Endothelial cell of umbilical vein (primary cell): ENCODE measurements around the gene TXNIP. TPM values are rescaled to one million over a fixed set of nuclear protein-coding genes. Genes with fewer than 3 reads are reported as not detected.
A peak's percentile ranks its signal among the peaks of the same experiment; 100 is the strongest.

ENCODE experiments used
- BruUV-seq: library from RNA; stranded (reverse); fragments of 400-500 nt; replicated peaks from 2 replicates; lab custom pipeline; 2021; lab: Mats Ljungman, UMichigan
- CTCF ChIA-PET: fragments of 300-600, 350-600 bp; sonication (Branson Sonifier 250); formaldehyde crosslinking; loops from one replicate; lab custom pipeline; 2021; ENCODE audit warnings: antibody characterized with exemption, inconsistent platforms; lab: Charles Lee
- POLR2A ChIA-PET: fragments of 300-600, 350-600 bp; sonication (Branson Sonifier 250); formaldehyde crosslinking; loops from one replicate; lab custom pipeline; 2021; ENCODE audit warnings: antibody characterized with exemption, inconsistent platforms; lab: Charles Lee
- DNase-seq: peaks from one replicate; pipeline ENCODE4 v3.0.0-alpha.2; 2011; ENCODE audit warnings: low read depth, low spot score
- FAIRE-seq: peaks from 2 replicates; lab custom pipeline; 2011; peaks lifted over from hg19 to GRCh38; lab: Jason Lieb, UNC
- H2AFZ ChIP-seq: 2 replicates; pipeline ENCODE4 v1.6.0; 2012; ENCODE audit warnings: low read depth, low read length, control low read depth, inconsistent platforms
- H3K27ac ChIP-seq: 2 replicates; pipeline ENCODE4 v1.5.1; 2011; ENCODE audit warnings: low read depth, mild to moderate bottlenecking, control low read depth, low read length, moderate library complexity; ENCODE audit not compliant: insufficient read depth
- H3K27me3 ChIP-seq, 2 experiments: 2 replicates each; pipeline versions ENCODE4 v1.6.0 to v1.6.1; 2011; ENCODE audit warnings: low read length in 2 of 2, mixed read lengths in 1 of 2; ENCODE audit not compliant: control insufficient read depth in 2 of 2, insufficient read depth in 2 of 2
- H3K36me3 ChIP-seq, 2 experiments: 2 replicates in 1 of 2; 3 replicates in 1 of 2; pipeline ENCODE4 v1.5.1; 2011; ENCODE audit warnings: low read length in 2 of 2, mild to moderate bottlenecking in 1 of 2, moderate library complexity in 1 of 2; ENCODE audit not compliant: control insufficient read depth in 2 of 2, insufficient read depth in 2 of 2; ENCODE audit errors: extremely low read depth in 1 of 2
- H3K4me1 ChIP-seq: 3 replicates; pipeline ENCODE4 v1.5.1; 2011; ENCODE audit warnings: mild to moderate bottlenecking, low read length; ENCODE audit not compliant: control insufficient read depth, insufficient read depth; ENCODE audit errors: extremely low read depth
- H3K4me2 ChIP-seq: 2 replicates; pipeline ENCODE4 v1.6.1; 2011; ENCODE audit warnings: low read length, control low read depth, mixed read lengths; ENCODE audit not compliant: insufficient read depth
- H3K4me3 ChIP-seq, 3 experiments: fragments of 200-600 bp in 1 of 3; sonication (generic), shearing (Covaris generic) in 1 of 3; replicated peaks in 1 of 3; 2 replicates each; pipeline ENCODE4 v1.5.1; 2011 to 2016; ENCODE audit warnings: control low read depth in 3 of 3, low read length in 3 of 3, mild to moderate bottlenecking in 2 of 3, inconsistent platforms in 1 of 3, low read depth in 1 of 3, moderate library complexity in 1 of 3; ENCODE audit not compliant: insufficient read depth in 1 of 3
- H3K79me2 ChIP-seq: 2 replicates; pipeline ENCODE4 v1.6.0; 2012; ENCODE audit warnings: low read length, inconsistent platforms; ENCODE audit not compliant: control insufficient read depth, insufficient read depth
- H3K9ac ChIP-seq: replicated peaks from 2 replicates; pipeline ENCODE3; 2011; ENCODE audit warnings: low read length, control low read depth; ENCODE audit not compliant: insufficient read depth; ENCODE audit errors: extremely low read depth
- H3K9me1 ChIP-seq: replicated peaks from 3 replicates; pipeline ENCODE4 v1.6.0; 2011; ENCODE audit warnings: mild to moderate bottlenecking, low read length; ENCODE audit not compliant: control insufficient read depth, insufficient read depth; ENCODE audit errors: extremely low read depth
- H3K9me3 ChIP-seq: replicated peaks from 2 replicates; pipeline ENCODE4 v1.5.1; 2012; ENCODE audit warnings: low read length, inconsistent platforms; ENCODE audit not compliant: control insufficient read depth, insufficient read depth
- H4K20me1 ChIP-seq: replicated peaks from 2 replicates; pipeline ENCODE3; 2011; ENCODE audit warnings: mild to moderate bottlenecking, low read length; ENCODE audit not compliant: control insufficient read depth, insufficient read depth; ENCODE audit errors: extremely low read depth
- FOS ChIP-seq: IDR thresholded peaks from 2 replicates; pipeline ENCODE4 v1.6.1; 2011; ENCODE audit warnings: mild to moderate bottlenecking, low read length, moderate library complexity, borderline replicate concordance; ENCODE audit not compliant: insufficient read depth
- POLR2A ChIP-seq: IDR thresholded peaks from 2 replicates; pipeline ENCODE4 v1.6.1; 2012; ENCODE audit warnings: low read depth, mild to moderate bottlenecking, control low read depth, low read length
- dilution Hi-C: fragments of 300-500 bp; cut with MboI; formaldehyde crosslinking; loops from one replicate; pipeline ENCODE4 v1.15.0; 2019; ENCODE audit warnings: low sequenced_read_pairs; ENCODE audit not compliant: extremely low pct_ligation_motif_present
- intact Hi-C: fragments of 100-400 bp; cut with micrococcal nuclease; formaldehyde crosslinking; loops from one replicate; pipeline ENCODE4 v1.10.0; 2022
- polyA plus RNA-seq, 4 experiments: library from polyadenylated mRNA; depleted of rRNA in 3 of 4; stranded (reverse) in 3 of 4; unstranded in 1 of 4; fragments of >200 nt; gene quantifications; 2 replicates each; pipeline versions ENCODE4 v1.2.1 to v1.2.3, GENCODE V29; 2011 to 2012; ENCODE audit warnings: missing spikeins in 1 of 4
- total RNA-seq: library from RNA; stranded (reverse); gene quantifications from 2 replicates; pipeline ENCODE4 v1.2.3, GENCODE V29; 2021

The TXNIP gene
- total and polyA plus RNA-seq, 2 donors (not counting 3 experiments of a cell fraction or from before 2014, with no cell fraction given): 9.1 to 21.8 TPM

DNA sequence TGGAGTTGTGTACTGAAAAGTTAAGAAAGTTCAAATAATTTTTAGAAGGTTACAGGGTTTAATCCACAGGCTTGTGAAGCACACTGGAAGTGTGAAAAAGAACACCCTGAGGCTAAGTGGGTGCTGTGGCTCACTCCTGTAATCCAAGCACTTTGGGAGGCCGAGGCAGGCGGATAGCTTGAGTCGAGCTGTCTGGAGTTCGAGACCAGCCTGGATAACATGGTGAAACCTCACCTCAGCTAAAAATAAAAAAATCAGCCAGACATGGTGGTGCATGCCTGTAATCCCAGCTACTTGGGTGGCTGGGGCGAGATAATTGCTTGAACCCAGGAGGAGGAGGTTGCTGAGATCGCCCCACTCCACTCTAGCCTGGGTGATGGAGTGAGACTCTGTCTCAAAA lies 9.8 kb downstream of the TXNIP start:
- Histone ChIP-seq H4K20me1 (no peaks in the 10 kb centered on the region), H3K4me2 (no peak overlapping the region), H3K79me2 (no peaks in the 10 kb centered on the region), H3K36me3 (no peaks in the 10 kb centered on the region), H3K9ac (no peak overlapping the region), H3K9me1 (no peaks in the 10 kb centered on the region), H3K4me3 (no peak overlapping the region), H3K4me1 (peaks cover 12% of the 10 kb centered on the region), H3K9me3 (no peaks in the 10 kb centered on the region), H3K27ac (no peak overlapping the region), H3K27me3 (no peaks in the 10 kb centered on the region), H2AFZ (no peak overlapping the region)
- dilution Hi-C loops: no loop called here
- DNase-seq: no peak
- BruUV-seq: no TSS peak
- no peak for FAIRE-seq
- POLR2A ChIA-PET: no interaction called here
- no peak for TF ChIP-seq FOS
- CTCF ChIA-PET: interaction anchor here (20.0 kb wide), 1 partner anchor 20 kb away, joined by 496 read pairs; no protein-coding TSS in a partner anchor
- intact Hi-C loops: no loop called here

GRCh38 chr1:145985502-145986439 lies 10.6 kb downstream of the TXNIP start:
- H3K79me2 ChIP-seq: no peaks in the 10 kb centered on the region
- BruUV-seq: no TSS peak
- no peaks in the 10 kb centered on the region for H3K9me3 ChIP-seq
- TF ChIP-seq FOS (peak; percentile 13), POLR2A (no peak)
- dilution Hi-C loops (no loop called here), intact Hi-C loops (no loop called here)
- H3K27me3 ChIP-seq: no peaks in the 10 kb centered on the region
- H3K4me1 ChIP-seq: peaks cover 13% of the 10 kb centered on the region
- FAIRE-seq (no peak), DNase-seq (peak; percentile 63)
- POLR2A ChIA-PET: no interaction called here
- H2AFZ ChIP-seq: no peak overlapping the region
- H3K9ac ChIP-seq: no peak overlapping the region
- H4K20me1 ChIP-seq: no peaks in the 10 kb centered on the region
- H3K27ac ChIP-seq: no peak overlapping the region
- H3K36me3 ChIP-seq: no peaks in the 10 kb centered on the region
- no peak overlapping the region for H3K4me2 ChIP-seq
- CTCF ChIA-PET: interaction anchor here (1.1 to 20.0 kb wide), 2 partner anchors 8 to 21 kb away, joined by 4 to 496 read pairs; no protein-coding TSS in a partner anchor
- H3K4me3 ChIP-seq: no peak overlapping the region
- H3K9me1 ChIP-seq: no peaks in the 10 kb centered on the region
